Activated CD8-positive, alpha-beta T cell treated with anti-CD3 and anti-CD28 coated beads for 36 hours (primary cell): ENCODE measurements around the gene IL1R1. TPM values are rescaled to one million over a fixed set of nuclear protein-coding genes. Genes with fewer than 3 reads are reported as not detected.

Experiments used
- ATAC-seq: fragments of 200-7000 bp; cut with Tn5 transposase; one replicate; pipeline ENCODE4 v1.10.0; 2021; ENCODE audit warnings: mild to moderate bottlenecking, moderate library complexity
- CTCF ChIA-PET: fragments of 350-600 bp; sonication (Branson Sonifier 250); formaldehyde crosslinking; loops from one replicate; lab custom pipeline; 2021; ENCODE audit warnings: antibody characterized with exemption; lab: Charles Lee
- POLR2A ChIA-PET: fragments of 350-600 bp; sonication (Branson Sonifier 250); formaldehyde crosslinking; loops from one replicate; lab custom pipeline; 2021; ENCODE audit warnings: antibody characterized with exemption; lab: Charles Lee
- DNase-seq: peaks from one replicate; pipeline ENCODE4 v3.0.0-alpha.2; 2020
- H3K27ac Mint-ChIP-seq: one replicate; pipeline ENCODE4 v1.8.0; 2021; ENCODE audit warnings: mild to moderate bottlenecking, mixed read lengths
- H3K27me3 Mint-ChIP-seq: one replicate; pipeline ENCODE4 v1.8.0; 2021; ENCODE audit warnings: mixed read lengths
- H3K36me3 Mint-ChIP-seq: one replicate; pipeline ENCODE4 v1.8.0; 2021; ENCODE audit warnings: low read depth, mixed read lengths
- H3K4me1 Mint-ChIP-seq: one replicate; pipeline ENCODE4 v1.8.0; 2021; ENCODE audit warnings: low read depth, mixed read lengths
- H3K4me3 Mint-ChIP-seq: one replicate; pipeline ENCODE4 v1.8.0; 2021; ENCODE audit warnings: mild to moderate bottlenecking, moderate library complexity, mixed read lengths
- H3K9me3 Mint-ChIP-seq: one replicate; pipeline ENCODE4 v1.8.0; 2021; ENCODE audit warnings: mixed read lengths
- intact Hi-C: fragments of 100-400 bp; cut with micrococcal nuclease; formaldehyde crosslinking; loops from one replicate; pipeline ENCODE4 v1.10.0; 2022
- total RNA-seq, 2 experiments: library from RNA; stranded (reverse); gene quantifications; one replicate each; pipeline ENCODE4 v1.2.3, GENCODE V29; 2021
- TF ChIP-seq, protein P1 (sequence below): fragments of 200-600 bp; IDR thresholded peaks from one replicate; pipeline ENCODE4 v1.8.0; 2022; ENCODE audit warnings: antibody characterized with exemption, mild to moderate bottlenecking

The IL1R1 gene
- total RNA-seq, 2 experiments from 2014 or later, result 0.63 to 0.68 TPM

DNA sequence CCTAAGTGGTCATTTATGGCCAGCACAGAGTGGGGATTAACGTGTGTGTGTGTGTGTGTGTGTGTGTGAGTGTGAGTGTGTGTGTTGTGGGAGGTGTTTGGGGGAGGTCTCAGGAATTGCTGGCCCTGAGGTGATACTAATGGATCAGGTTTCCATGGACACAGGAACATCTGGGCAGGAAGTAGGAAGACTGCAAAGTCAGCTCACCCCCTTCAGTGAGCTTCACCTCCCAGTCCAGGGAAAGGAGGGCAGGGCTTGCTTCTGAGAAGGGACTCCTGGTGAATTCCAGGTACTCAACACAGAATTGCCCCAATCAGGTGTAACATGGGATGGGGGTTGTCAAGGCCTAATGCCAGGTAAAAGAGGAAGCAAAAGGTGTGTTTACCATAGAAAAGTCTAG, 30.3 kb upstream of the IL1R1 start:
- CTCF ChIA-PET, result interaction anchor here (0.7 kb wide), 1 partner anchor 113 kb away, joined by 3 read pairs; no protein-coding TSS in a partner anchor

GRCh38 chr2:102112692-102113665, 29.6 kb upstream of the IL1R1 start:
- DNase-seq (no peak), ATAC-seq (no peak)
- Mint-ChIP-seq H3K36me3 (no peaks in the 10 kb centered on the region), H3K27me3 (peaks cover 4% of the 10 kb centered on the region), H3K4me3 (no peak overlapping the region), H3K27ac (no peak overlapping the region), H3K9me3 (no peaks in the 10 kb centered on the region), H3K4me1 (peaks cover 41% of the 10 kb centered on the region)
- TF ChIP-seq, protein P1, sequence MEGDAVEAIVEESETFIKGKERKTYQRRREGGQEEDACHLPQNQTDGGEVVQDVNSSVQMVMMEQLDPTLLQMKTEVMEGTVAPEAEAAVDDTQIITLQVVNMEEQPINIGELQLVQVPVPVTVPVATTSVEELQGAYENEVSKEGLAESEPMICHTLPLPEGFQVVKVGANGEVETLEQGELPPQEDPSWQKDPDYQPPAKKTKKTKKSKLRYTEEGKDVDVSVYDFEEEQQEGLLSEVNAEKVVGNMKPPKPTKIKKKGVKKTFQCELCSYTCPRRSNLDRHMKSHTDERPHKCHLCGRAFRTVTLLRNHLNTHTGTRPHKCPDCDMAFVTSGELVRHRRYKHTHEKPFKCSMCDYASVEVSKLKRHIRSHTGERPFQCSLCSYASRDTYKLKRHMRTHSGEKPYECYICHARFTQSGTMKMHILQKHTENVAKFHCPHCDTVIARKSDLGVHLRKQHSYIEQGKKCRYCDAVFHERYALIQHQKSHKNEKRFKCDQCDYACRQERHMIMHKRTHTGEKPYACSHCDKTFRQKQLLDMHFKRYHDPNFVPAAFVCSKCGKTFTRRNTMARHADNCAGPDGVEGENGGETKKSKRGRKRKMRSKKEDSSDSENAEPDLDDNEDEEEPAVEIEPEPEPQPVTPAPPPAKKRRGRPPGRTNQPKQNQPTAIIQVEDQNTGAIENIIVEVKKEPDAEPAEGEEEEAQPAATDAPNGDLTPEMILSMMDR, result no peak
- ChIA-PET CTCF (interaction anchor here (0.7 to 3.8 kb wide), 2 partner anchors 114 to 127 kb away, joined by 3 to 16 read pairs; no protein-coding TSS in a partner anchor), POLR2A (no interaction called here)
- intact Hi-C loops, result no loop called here

More for the DNA sequence above, 30.3 kb upstream of the IL1R1 start:
- no peak for DNase-seq
- H3K36me3 Mint-ChIP-seq, result no peaks in the 10 kb centered on the region
- no peak overlapping the region for H3K4me3 Mint-ChIP-seq
- peaks cover 3% of the 10 kb centered on the region for H3K27me3 Mint-ChIP-seq
- POLR2A ChIA-PET, result no interaction called here
- no peak overlapping the region for H3K27ac Mint-ChIP-seq
- no peak for ATAC-seq
- TF ChIP-seq, protein P1, result no peak
- peaks cover 41% of the 10 kb centered on the region for H3K4me1 Mint-ChIP-seq
- intact Hi-C loops, result no loop called here
- H3K9me3 Mint-ChIP-seq, result no peaks in the 10 kb centered on the region

- DNase-seq (no peak), ATAC-seq (peak; percentile 79)
- TF ChIP-seq, protein P1, result no peak
- ChIA-PET POLR2A (interaction anchor here (1.2 to 2.4 kb wide), 4 partner anchors 8 to 40 kb away, joined by 3 to 5 read pairs (median 4); no protein-coding TSS in a partner anchor), CTCF (interaction anchor here (0.6 to 3.8 kb wide), 2 partner anchors 40 to 126 kb away, joined by 3 to 16 read pairs; no protein-coding TSS in a partner anchor)
- Mint-ChIP-seq H3K27ac (no peak overlapping the region), H3K27me3 (peaks cover 4% of the 10 kb centered on the region), H3K36me3 (no peaks in the 10 kb centered on the region), H3K9me3 (no peaks in the 10 kb centered on the region), H3K4me3 (no peak overlapping the region), H3K4me1 (peaks cover 41% of the 10 kb centered on the region)
- intact Hi-C loops, result no loop called here
Measured at GRCh38 chr2:102114290-102114721, 28.2 kb upstream of the IL1R1 start.

- ChIA-PET POLR2A (interaction anchor here (1.2 to 2.4 kb wide), 4 partner anchors 9 to 41 kb away, joined by 3 to 5 read pairs (median 4); no protein-coding TSS in a partner anchor), CTCF (interaction anchor here (0.6 to 3.8 kb wide), 2 partner anchors 39 to 125 kb away, joined by 3 to 16 read pairs; no protein-coding TSS in a partner anchor)
- Mint-ChIP-seq H3K9me3 (no peaks in the 10 kb centered on the region), H3K27me3 (peaks cover 2% of the 10 kb centered on the region), H3K36me3 (no peaks in the 10 kb centered on the region), H3K4me1 (peaks cover 41% of the 10 kb centered on the region), H3K4me3 (no peak overlapping the region), H3K27ac (no peak overlapping the region)
- intact Hi-C loops, result no loop called here
- no peak for DNase-seq
- no peak for ATAC-seq
- TF ChIP-seq, protein P1, result no peak
Measured at GRCh38 chr2:102114851-102115497, 27.6 kb upstream of the IL1R1 start.
